GM12892 (cell line): Measurements from ENCODE around the gene GDF2.

Source experiments
- POLR2A ChIP-seq: IDR thresholded peaks from 2 replicates; pipeline ENCODE4 v1.6.1; 2011; ENCODE audit warnings: low read depth, low read length, control low read depth
- TAF1 ChIP-seq: IDR thresholded peaks from 2 replicates; pipeline ENCODE4 v1.6.1; 2011; ENCODE audit warnings: low read depth, mild to moderate bottlenecking, control low read depth, low read length, borderline replicate concordance

DNA sequence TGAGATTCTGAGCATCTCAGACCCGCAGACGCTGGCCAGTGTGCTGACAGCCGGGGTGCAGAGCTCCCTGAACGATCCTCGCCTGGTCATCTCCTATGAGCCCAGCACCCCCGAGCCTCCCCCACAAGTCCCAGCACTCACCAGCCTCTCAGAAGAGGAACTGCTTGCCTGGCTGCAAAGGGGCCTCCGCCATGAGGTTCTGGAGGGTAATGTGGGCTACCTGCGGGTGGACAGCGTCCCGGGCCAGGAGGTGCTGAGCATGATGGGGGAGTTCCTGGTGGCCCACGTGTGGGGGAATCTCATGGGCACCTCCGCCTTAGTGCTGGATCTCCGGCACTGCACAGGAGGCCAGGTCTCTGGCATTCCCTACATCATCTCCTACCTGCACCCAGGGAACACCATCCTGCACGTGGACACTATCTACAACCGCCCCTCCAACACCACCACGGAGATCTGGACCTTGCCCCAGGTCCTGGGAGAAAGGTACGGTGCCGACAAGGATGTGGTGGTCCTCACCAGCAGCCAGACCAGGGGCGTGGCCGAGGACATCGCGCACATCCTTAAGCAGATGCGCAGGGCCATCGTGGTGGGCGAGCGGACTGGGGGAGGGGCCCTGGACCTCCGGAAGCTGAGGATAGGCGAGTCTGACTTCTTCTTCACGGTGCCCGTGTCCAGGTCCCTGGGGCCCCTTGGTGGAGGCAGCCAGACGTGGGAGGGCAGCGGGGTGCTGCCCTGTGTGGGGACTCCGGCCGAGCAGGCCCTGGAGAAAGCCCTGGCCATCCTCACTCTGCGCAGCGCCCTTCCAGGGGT lies 26.6 kb downstream of the GDF2 start:
- no peak for TF ChIP-seq POLR2A
- TF ChIP-seq TAF1: no peak
